IMR-90 (cell line): ENCODE measurements around the gene PIK3CA. TPM values are rescaled to one million over a fixed set of nuclear protein-coding genes. Genes with fewer than 3 reads are reported as not detected.

Experiments used
- ATAC-seq: fragments of 200-7000 bp; cut with Tn5 transposase; 2 replicates; pipeline ENCODE4 v1.9.1; 2020; ENCODE audit warnings: low read depth, mild to moderate bottlenecking, moderate library complexity
- BruUV-seq: library from RNA; stranded (reverse); fragments of 400-500 nt; replicated peaks from 2 replicates; lab custom pipeline; 2021; lab: Mats Ljungman, UMichigan
- CTCF ChIA-PET: fragments of 300-600 bp; formaldehyde crosslinking; extraction: SDS; loops from one replicate; lab custom pipeline; 2021; ENCODE audit warnings: antibody characterized with exemption; lab: Yijun Ruan, JAX
- POLR2A ChIA-PET: fragments of 300-600 bp; sonication (Branson Sonifier 250); formaldehyde crosslinking; loops from one replicate; lab custom pipeline; 2022; ENCODE audit warnings: antibody characterized with exemption; ENCODE audit not compliant: unreplicated experiment; lab: Charles Lee
- DNase-seq: peaks from one replicate; pipeline ENCODE4 v3.0.0; 2013
- H2AFZ ChIP-seq: replicated peaks from 2 replicates; pipeline ENCODE3; 2013; ENCODE audit warnings: low read length, mild to moderate bottlenecking; ENCODE audit not compliant: poor library complexity
- H2AK5ac ChIP-seq: 2 replicates; pipeline ENCODE4 v1.6.1; 2013; ENCODE audit warnings: low read depth, low read length, inconsistent platforms
- H2AK9ac ChIP-seq: replicated peaks from 2 replicates; pipeline ENCODE3; 2013; ENCODE audit warnings: mild to moderate bottlenecking, low read depth, low read length, moderate library complexity; ENCODE audit not compliant: poor library complexity
- H2BK120ac ChIP-seq: 2 replicates; pipeline ENCODE4 v1.6.1; 2013; ENCODE audit warnings: low read depth, low read length, inconsistent platforms
- H2BK15ac ChIP-seq: 3 replicates; pipeline ENCODE4 v1.6.1; 2013; ENCODE audit warnings: low read depth, low read length, inconsistent platforms
- H2BK20ac ChIP-seq: 2 replicates; pipeline ENCODE4 v1.6.1; 2013; ENCODE audit warnings: low read depth, mild to moderate bottlenecking, inconsistent platforms, low read length, moderate library complexity
- H2BK5ac ChIP-seq: 2 replicates; pipeline ENCODE4 v1.6.1; 2013; ENCODE audit warnings: mild to moderate bottlenecking, low read depth, low read length, inconsistent platforms; ENCODE audit not compliant: poor library complexity, severe bottlenecking
- H3K14ac ChIP-seq: replicated peaks from 2 replicates; pipeline ENCODE4 v1.6.1; 2013; ENCODE audit warnings: low read depth, low read length, inconsistent platforms
- H3K18ac ChIP-seq: 2 replicates; pipeline ENCODE4 v1.6.1; 2013; ENCODE audit warnings: low read depth, low read length, control low read depth
- H3K23ac ChIP-seq: 2 replicates; pipeline ENCODE4 v1.6.1; 2013; ENCODE audit warnings: low read depth, low read length, inconsistent platforms
- H3K27ac ChIP-seq: 2 replicates; pipeline ENCODE4 v1.5.1; 2013; ENCODE audit warnings: mild to moderate bottlenecking, control low read depth, low read length; ENCODE audit not compliant: insufficient read depth
- H3K27me3 ChIP-seq: 2 replicates; pipeline ENCODE4 v1.6.1; 2013; ENCODE audit warnings: low read length; ENCODE audit not compliant: control insufficient read depth, insufficient read depth
- H3K36me3 ChIP-seq: 2 replicates; pipeline ENCODE4 v1.6.1; 2013; ENCODE audit warnings: low read length, mixed read lengths; ENCODE audit not compliant: control insufficient read depth, insufficient read depth
- H3K4ac ChIP-seq: 2 replicates; pipeline ENCODE4 v1.6.1; 2013; ENCODE audit warnings: low read depth, low read length, inconsistent platforms
- H3K4me1 ChIP-seq: 2 replicates; pipeline ENCODE4 v1.6.1; 2013; ENCODE audit warnings: low read length, mixed read lengths; ENCODE audit not compliant: control insufficient read depth, insufficient read depth
- H3K4me2 ChIP-seq: 2 replicates; pipeline ENCODE4 v1.6.1; 2013; ENCODE audit warnings: low read depth, mild to moderate bottlenecking, control low read depth, low read length, moderate library complexity
- H3K4me3 ChIP-seq: 2 replicates; pipeline ENCODE4 v1.5.1; 2013; ENCODE audit warnings: low read depth, mild to moderate bottlenecking, control low read depth, low read length, moderate library complexity; ENCODE audit not compliant: insufficient read depth
- H3K56ac ChIP-seq: 2 replicates; pipeline ENCODE4 v1.6.1; 2013; ENCODE audit warnings: low read length, inconsistent platforms; ENCODE audit not compliant: insufficient read depth; ENCODE audit errors: extremely low read depth
- H3K79me1 ChIP-seq, 2 experiments: 2 replicates each; pipeline ENCODE4 v1.6.1; 2013; ENCODE audit warnings: low read length in 2 of 2, inconsistent platforms in 1 of 2, low read depth in 1 of 2
- H3K9ac ChIP-seq: 2 replicates; pipeline ENCODE4 v1.6.1; 2013; ENCODE audit warnings: low read depth, low read length, control low read depth
- H3K9me1 ChIP-seq: 2 replicates; pipeline ENCODE4 v1.6.1; 2013; ENCODE audit warnings: low read length, inconsistent platforms; ENCODE audit not compliant: insufficient read depth
- H3K9me3 ChIP-seq: 2 replicates; pipeline ENCODE4 v1.6.1; 2013; ENCODE audit warnings: low read length; ENCODE audit not compliant: control insufficient read depth, insufficient read depth
- H4K20me1 ChIP-seq: 2 replicates; pipeline ENCODE4 v1.6.1; 2013; ENCODE audit warnings: low read length, inconsistent platforms; ENCODE audit not compliant: insufficient read depth
- H4K5ac ChIP-seq: 2 replicates; pipeline ENCODE4 v1.6.1; 2013; ENCODE audit warnings: mild to moderate bottlenecking, low read depth, low read length, control low read depth
- H4K8ac ChIP-seq, 2 experiments: 2 replicates each; pipeline ENCODE4 v1.6.1; 2013; ENCODE audit warnings: low read depth in 2 of 2, low read length in 2 of 2, control low read depth in 1 of 2, inconsistent platforms in 1 of 2
- H4K91ac ChIP-seq: 2 replicates; pipeline ENCODE4 v1.6.1; 2013; ENCODE audit warnings: low read depth, low read length, inconsistent platforms; ENCODE audit not compliant: insufficient read depth
- BHLHE40 ChIP-seq: fragments of 150-350 bp; IDR thresholded peaks from 2 replicates; pipeline ENCODE4 v1.6.1; 2016; ENCODE audit warnings: mild to moderate bottlenecking, low read depth, low read length
- CEBPB ChIP-seq: IDR thresholded peaks from 2 replicates; pipeline ENCODE4 v1.6.1; 2012; ENCODE audit warnings: low read depth, low read length, improper control_type of control experiment
- SMC3 ChIP-seq: fragments of 150-350 bp; IDR thresholded peaks from 2 replicates; pipeline ENCODE4 v1.6.1; 2016; ENCODE audit warnings: low read depth, mild to moderate bottlenecking, antibody characterized with exemption, low read length, moderate library complexity
- dilution Hi-C: fragments of 300-500 bp; cut with HindIII; formaldehyde crosslinking; loops from one replicate; pipeline ENCODE4 v1.14.3; 2018; ENCODE audit warnings: low sequenced_read_pairs; ENCODE audit not compliant: unreplicated experiment
- in situ Hi-C: fragments of 300-500 bp; cut with MboI; formaldehyde crosslinking; loops from 3 replicates; pipeline ENCODE4 v1.14.3; 2019; ENCODE audit warnings: low sequenced_read_pairs, inconsistent platforms, mixed read lengths
- intact Hi-C: fragments of 100-400 bp; cut with micrococcal nuclease; formaldehyde crosslinking; loops from 2 replicates; pipeline ENCODE4 v1.10.0; 2022
- polyA plus RNA-seq, 3 experiments: library from polyadenylated mRNA; depleted of rRNA; stranded (reverse); fragments of >200 nt; gene quantifications; 2 replicates each; pipeline ENCODE4 v1.2.3, GENCODE V29; 2012; ENCODE audit warnings: low replicate concordance in 1 of 3
- total RNA-seq: library from RNA; depleted of rRNA; stranded (reverse); fragments of >200 nt; gene quantifications from 2 replicates; pipeline ENCODE4 v1.2.3, GENCODE V29; 2012
- TF ChIP-seq, protein P1 (sequence below): fragments of 150-350 bp; IDR thresholded peaks from 2 replicates; pipeline ENCODE4 v1.6.1; 2017; ENCODE audit warnings: mild to moderate bottlenecking, antibody characterized with exemption, low read length, low read depth

The PIK3CA gene
- total and polyA plus RNA-seq, 2 of the 4 experiments (the other 2 are of a cell fraction): 5.7 to 22.4 TPM

- no peak for ATAC-seq
Observed at GRCh38 chr3:179163503-179163902, 15.3 kb downstream of the PIK3CA start.

More at GRCh38 chr3:179163503-179163902, 15.3 kb downstream of the PIK3CA start:
- ChIA-PET CTCF (no interaction called here), POLR2A (no interaction called here)
- Histone ChIP-seq H2BK15ac (no peak overlapping the region), H3K18ac (no peak overlapping the region), H3K4me3 (no peak overlapping the region), H3K36me3 (no peaks in the 10 kb centered on the region), H3K4me1 (0 out of 2 replicates have a peak, but pooled peaks cover 1% of the 10 kb centered on the region), H3K56ac (no peak overlapping the region), H2AK9ac (no peak overlapping the region), H2BK120ac (no peak overlapping the region), H4K8ac (no peak overlapping the region), H3K9ac (no peak overlapping the region), H3K23ac (no peak overlapping the region), H3K27ac (no peak overlapping the region), H4K20me1 (peaks cover 23% of the 10 kb centered on the region; the same call in 1 of the 2 replicates), H2AK5ac (no peak overlapping the region), H2BK5ac (no peak overlapping the region), H4K5ac (no peak overlapping the region), H2BK20ac (no peak overlapping the region), H3K14ac (no peak overlapping the region), H2AFZ (no peak overlapping the region), H3K79me1 (peaks cover 19 to 39% of the 10 kb centered on the region in 2 experiments), H3K4ac (no peak overlapping the region), H4K91ac (no peak overlapping the region), H3K9me1 (peaks cover 3% of the 10 kb centered on the region; the same call in 1 of the 2 replicates), H3K9me3 (no peaks in the 10 kb centered on the region), H3K27me3 (no peaks in the 10 kb centered on the region), H3K4me2 (no peak overlapping the region)
- intact Hi-C loops (no loop called here), dilution Hi-C loops (no loop called here), in situ Hi-C loops (no loop called here)
- TF ChIP-seq BHLHE40: no peak
- TF ChIP-seq SMC3: no peak
- TF ChIP-seq, protein P1, sequence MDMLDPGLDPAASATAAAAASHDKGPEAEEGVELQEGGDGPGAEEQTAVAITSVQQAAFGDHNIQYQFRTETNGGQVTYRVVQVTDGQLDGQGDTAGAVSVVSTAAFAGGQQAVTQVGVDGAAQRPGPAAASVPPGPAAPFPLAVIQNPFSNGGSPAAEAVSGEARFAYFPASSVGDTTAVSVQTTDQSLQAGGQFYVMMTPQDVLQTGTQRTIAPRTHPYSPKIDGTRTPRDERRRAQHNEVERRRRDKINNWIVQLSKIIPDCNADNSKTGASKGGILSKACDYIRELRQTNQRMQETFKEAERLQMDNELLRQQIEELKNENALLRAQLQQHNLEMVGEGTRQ: no peak
- TF ChIP-seq CEBPB: no peak
- no TSS peak for BruUV-seq
- no peak for DNase-seq
